ENCODE measurements around the gene QDPR. TPM values are rescaled to one million over a fixed set of nuclear protein-coding genes. Genes with fewer than 3 reads are reported as not detected.

QDPR gene
- total RNA-seq, 4 donors from 2014 or later: 17.2 to 58.7 (median 35.5) TPM

GRCh38 chr4:17510582-17510981 is 1.3 kb downstream of the QDPR start:
- ATAC-seq (ENCODE audit: low FRiP score) (no peak), DNase-seq (ENCODE audit: low spot score) (no peak)
- TF ChIP-seq CTCF (IDR thresholded peaks at IDR 0.05): no peak

GRCh38 chr4:17504081-17504480 is 7.8 kb downstream of the QDPR start:
- no peak for ATAC-seq (ENCODE audit: low FRiP score)
- no peak for TF ChIP-seq CTCF (IDR thresholded peaks at IDR 0.05)
- no peak for DNase-seq (ENCODE audit: low spot score)

- TF ChIP-seq CTCF (IDR thresholded peaks at IDR 0.05): no peak
- no peak for ATAC-seq (ENCODE audit: low FRiP score)
- DNase-seq (ENCODE audit: low spot score): no peak
Measured at GRCh38 chr4:17502756-17503155, 9.1 kb downstream of the QDPR start.

- DNase-seq (ENCODE audit: low spot score) (no peak), ATAC-seq (ENCODE audit: low FRiP score) (no peak)
- no peak for TF ChIP-seq CTCF (IDR thresholded peaks at IDR 0.05)
Measured at GRCh38 chr4:17500574-17500973, 11.3 kb downstream of the QDPR start.

- no peak for TF ChIP-seq CTCF (IDR thresholded peaks at IDR 0.05)
- no peak for ATAC-seq (ENCODE audit: low FRiP score)
- DNase-seq (ENCODE audit: low spot score): no peak
Measured at GRCh38 chr4:17497890-17498523, 13.9 kb downstream of the QDPR start.

- DNase-seq (ENCODE audit: low spot score): peak; percentile 41
- ATAC-seq (ENCODE audit: low FRiP score): peak; percentile 65
- no peak for TF ChIP-seq CTCF (IDR thresholded peaks at IDR 0.05)
Measured at GRCh38 chr4:17494258-17495190, 17.4 kb downstream of the QDPR start.
